BLaER1 (cell line): ENCODE results near the gene DLK1.

ENCODE experiments used
- H3K27ac ChIP-seq: shearing (Covaris generic); formaldehyde crosslinking; 2 replicates; pipeline ENCODE4 v1.8.1; 2022
- H3K27me3 ChIP-seq: shearing (Covaris generic); formaldehyde crosslinking; 2 replicates; pipeline ENCODE4 v1.8.1; 2022
- H3K36me3 ChIP-seq: shearing (Covaris generic); formaldehyde crosslinking; 2 replicates; pipeline ENCODE4 v1.8.1; 2022
- H3K4me1 ChIP-seq: shearing (Covaris generic); formaldehyde crosslinking; 2 replicates; pipeline ENCODE4 v1.8.1; 2022
- H3K4me2 ChIP-seq: shearing (Covaris generic); formaldehyde crosslinking; 2 replicates; pipeline ENCODE4 v1.8.1; 2022
- H3K4me3 ChIP-seq: shearing (Covaris generic); formaldehyde crosslinking; 2 replicates; pipeline ENCODE4 v1.8.1; 2022
- H3K9ac ChIP-seq: shearing (Covaris generic); formaldehyde crosslinking; 2 replicates; pipeline ENCODE4 v1.8.1; 2022
- H3K9me3 ChIP-seq: shearing (Covaris generic); formaldehyde crosslinking; 2 replicates; pipeline ENCODE4 v1.8.1; 2022
- H4K20me1 ChIP-seq: shearing (Covaris generic); formaldehyde crosslinking; 2 replicates; pipeline ENCODE4 v1.8.1; 2022
- Cebpa-rat ChIP-seq: shearing (Covaris generic); IDR thresholded peaks from 2 replicates; pipeline ENCODE4 v1.8.1; 2022

The DLK1 gene

GRCh38 chr14:100765991-100766390 lies 39.3 kb downstream of the DLK1 start:
- Histone ChIP-seq H3K9ac (no peak overlapping the region), H3K4me2 (no peak overlapping the region), H3K27me3 (no peaks in the 10 kb centered on the region)

DNA sequence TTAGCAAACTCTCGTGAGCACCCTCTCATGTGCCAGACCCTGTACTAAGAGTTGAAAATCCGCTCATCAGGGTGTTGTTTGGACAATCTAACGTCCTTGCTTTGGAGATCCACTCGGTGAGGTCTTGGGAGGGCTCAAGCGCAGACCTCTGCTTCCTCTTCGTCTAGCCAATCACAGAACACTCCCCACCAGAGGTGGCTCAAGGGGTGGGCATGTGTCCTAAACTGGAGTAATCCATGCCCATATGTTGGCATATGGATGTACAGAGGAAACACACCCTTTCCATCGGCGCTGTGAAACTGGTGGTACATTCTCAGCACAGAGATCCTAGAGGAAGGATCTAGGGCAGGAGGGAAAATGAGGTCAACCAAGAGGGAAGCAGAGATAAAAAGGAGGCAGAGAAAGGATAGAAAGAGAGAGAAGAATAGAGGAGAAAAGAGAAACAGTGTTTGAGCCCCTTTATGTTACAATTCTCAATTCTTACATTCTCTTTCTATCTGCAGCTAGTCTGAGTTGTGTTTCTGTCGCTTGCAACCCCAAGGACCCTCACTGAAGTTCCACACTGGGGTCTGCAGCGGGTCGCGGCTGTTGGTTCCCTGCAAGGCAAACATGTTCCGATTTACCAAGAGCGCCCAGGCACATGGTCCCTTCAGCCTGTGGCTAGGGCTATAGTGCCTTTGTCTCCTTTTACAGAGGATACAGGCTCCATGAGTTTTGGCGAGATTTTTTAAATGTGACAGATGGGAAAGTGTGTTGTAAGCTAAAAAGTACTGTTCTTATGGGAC lies 40.5 kb downstream of the DLK1 start:
- no peaks in the 10 kb centered on the region for H3K27me3 ChIP-seq
- no peak overlapping the region for H3K27ac ChIP-seq
- H3K36me3 ChIP-seq: no peaks in the 10 kb centered on the region
- no peak overlapping the region for H3K9ac ChIP-seq
- H4K20me1 ChIP-seq: no peaks in the 10 kb centered on the region
- H3K4me1 ChIP-seq: no peaks in the 10 kb centered on the region
- no peak overlapping the region for H3K4me3 ChIP-seq
- no peak overlapping the region for H3K4me2 ChIP-seq
- no peak for TF ChIP-seq Cebpa-rat
- H3K9me3 ChIP-seq: no peaks in the 10 kb centered on the region

More at GRCh38 chr14:100765991-100766390, 39.3 kb downstream of the DLK1 start:
- H4K20me1 ChIP-seq: no peaks in the 10 kb centered on the region
- no peak overlapping the region for H3K4me3 ChIP-seq
- no peaks in the 10 kb centered on the region for H3K9me3 ChIP-seq
- no peak for TF ChIP-seq Cebpa-rat
- H3K4me1 ChIP-seq: no peaks in the 10 kb centered on the region
- H3K36me3 ChIP-seq: no peaks in the 10 kb centered on the region
- H3K27ac ChIP-seq: no peak overlapping the region

DNA sequence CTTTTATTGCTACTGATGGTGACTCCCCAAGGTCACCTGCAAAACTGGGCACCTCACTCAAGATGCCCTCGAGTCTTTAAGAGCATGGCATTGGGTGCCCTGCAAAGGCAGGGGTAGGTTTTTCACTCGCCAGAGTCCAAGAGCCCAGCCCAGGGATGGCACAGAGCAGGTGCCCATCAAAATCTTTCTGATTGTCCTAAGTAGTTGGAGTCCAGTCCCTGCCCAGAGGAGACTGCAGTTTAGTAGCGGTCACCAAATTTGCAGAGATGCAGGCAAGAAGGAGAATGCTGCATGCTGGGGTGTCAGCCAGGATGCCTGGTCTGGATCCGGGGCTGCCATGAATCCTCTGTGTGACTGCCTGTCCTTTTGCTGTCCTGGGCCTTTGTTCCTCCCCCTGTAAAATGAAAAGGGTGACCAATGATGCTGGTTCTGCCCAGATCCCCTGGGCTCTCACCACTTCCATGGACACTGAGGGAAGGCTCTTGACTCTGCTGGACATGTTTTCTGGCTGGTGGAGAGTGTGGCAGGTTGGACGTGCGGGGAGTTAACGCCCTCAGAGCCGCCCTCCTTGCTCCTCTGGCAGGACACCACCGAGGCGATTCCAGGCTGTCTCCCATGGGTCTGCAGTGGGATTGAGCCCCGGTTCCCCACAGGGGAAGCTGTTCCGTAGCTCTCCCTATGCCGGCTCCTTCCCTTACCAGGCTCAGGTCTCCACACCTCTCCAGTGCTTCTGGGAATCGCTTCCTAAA lies 41.3 kb downstream of the DLK1 start:
- Histone ChIP-seq H3K27me3 (no peaks in the 10 kb centered on the region), H3K9ac (no peak overlapping the region), H4K20me1 (no peaks in the 10 kb centered on the region), H3K9me3 (no peaks in the 10 kb centered on the region), H3K4me2 (no peak overlapping the region), H3K4me1 (no peaks in the 10 kb centered on the region), H3K4me3 (no peak overlapping the region), H3K36me3 (no peaks in the 10 kb centered on the region), H3K27ac (no peak overlapping the region)
- no peak for TF ChIP-seq Cebpa-rat

GRCh38 chr14:100769035-100769939 lies 42.6 kb downstream of the DLK1 start:
- no peaks in the 10 kb centered on the region for H3K36me3 ChIP-seq
- H3K27ac ChIP-seq: no peak overlapping the region
- no peaks in the 10 kb centered on the region for H3K27me3 ChIP-seq
- no peak overlapping the region for H3K4me3 ChIP-seq
- H3K4me1 ChIP-seq: no peaks in the 10 kb centered on the region
- no peak overlapping the region for H3K4me2 ChIP-seq
- TF ChIP-seq Cebpa-rat: no peak
- no peaks in the 10 kb centered on the region for H4K20me1 ChIP-seq
- no peak overlapping the region for H3K9ac ChIP-seq
- H3K9me3 ChIP-seq: no peaks in the 10 kb centered on the region

GRCh38 chr14:100770046-100770445 lies 43.4 kb downstream of the DLK1 start:
- Histone ChIP-seq H3K4me2 (no peak overlapping the region), H4K20me1 (no peaks in the 10 kb centered on the region), H3K27me3 (no peaks in the 10 kb centered on the region), H3K9me3 (no peaks in the 10 kb centered on the region), H3K4me3 (no peak overlapping the region), H3K9ac (no peak overlapping the region), H3K27ac (no peak overlapping the region), H3K36me3 (no peaks in the 10 kb centered on the region), H3K4me1 (no peaks in the 10 kb centered on the region)
- TF ChIP-seq Cebpa-rat: no peak

- H3K27me3 ChIP-seq: no peaks in the 10 kb centered on the region
- H4K20me1 ChIP-seq: no peaks in the 10 kb centered on the region
- H3K36me3 ChIP-seq: no peaks in the 10 kb centered on the region
- no peak overlapping the region for H3K27ac ChIP-seq
- H3K4me2 ChIP-seq: no peak overlapping the region
- no peaks in the 10 kb centered on the region for H3K4me1 ChIP-seq
- no peak overlapping the region for H3K9ac ChIP-seq
- no peak overlapping the region for H3K4me3 ChIP-seq
- no peaks in the 10 kb centered on the region for H3K9me3 ChIP-seq
- no peak for TF ChIP-seq Cebpa-rat
These were observed 44.0 kb downstream of the DLK1 start for GRCh38 chr14:100770605-100771120.

- no peaks in the 10 kb centered on the region for H3K27me3 ChIP-seq
These were observed 44.6 kb downstream of the DLK1 start for GRCh38 chr14:100771121-100771800.

DNA sequence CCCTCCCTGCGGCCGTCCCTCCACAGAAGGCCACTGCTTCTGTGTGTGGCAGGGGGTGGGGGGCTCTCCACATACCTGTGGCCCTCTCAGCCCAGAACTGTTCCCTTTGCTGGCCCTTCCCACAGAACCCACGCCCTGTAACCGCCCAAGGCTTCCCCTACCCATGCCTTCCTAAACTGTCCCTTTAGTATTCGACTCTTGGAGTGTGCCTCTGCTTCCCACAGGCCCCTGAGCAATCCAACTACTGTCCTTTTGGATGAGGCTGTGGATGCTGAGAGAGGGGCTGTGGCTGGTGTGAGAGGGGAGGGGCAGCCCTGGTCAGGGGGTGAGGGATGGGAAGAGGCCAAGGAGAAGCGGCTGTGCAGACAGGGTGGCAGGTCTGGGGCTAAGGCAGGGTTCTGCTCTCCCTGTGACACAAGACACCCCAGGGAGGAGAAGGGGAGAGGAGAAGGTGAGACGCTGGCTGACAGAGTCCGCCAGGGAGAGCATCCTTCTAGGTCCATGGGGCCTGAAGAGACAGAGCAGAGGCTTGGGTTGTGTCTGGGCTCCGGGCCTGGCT lies 46.0 kb downstream of the DLK1 start:
- Histone ChIP-seq H3K27ac (no peak overlapping the region), H4K20me1 (no peaks in the 10 kb centered on the region), H3K27me3 (no peaks in the 10 kb centered on the region), H3K9ac (no peak overlapping the region), H3K4me3 (no peak overlapping the region), H3K36me3 (no peaks in the 10 kb centered on the region), H3K4me2 (no peak overlapping the region), H3K9me3 (no peaks in the 10 kb centered on the region), H3K4me1 (no peaks in the 10 kb centered on the region)
- TF ChIP-seq Cebpa-rat: no peak

More at GRCh38 chr14:100771121-100771800, 44.6 kb downstream of the DLK1 start:
- no peaks in the 10 kb centered on the region for H3K9me3 ChIP-seq
- H3K36me3 ChIP-seq: no peaks in the 10 kb centered on the region
- no peak for TF ChIP-seq Cebpa-rat
- no peak overlapping the region for H3K4me3 ChIP-seq
- no peak overlapping the region for H3K27ac ChIP-seq
- no peak overlapping the region for H3K9ac ChIP-seq
- no peak overlapping the region for H3K4me2 ChIP-seq
- H3K4me1 ChIP-seq: no peaks in the 10 kb centered on the region
- no peaks in the 10 kb centered on the region for H4K20me1 ChIP-seq
